ENCODE measurements around the gene PCDH12.
"Not testable (repeated sequence)": the region's sequence is repeated elsewhere in the genome, so short reads cannot be mapped to it uniquely, and the experiment has no call there.

Gene PCDH12

GRCh38 chr5:141940695-141941271, 17.2 kb downstream of the PCDH12 start:
- no peak for DNase-seq (ENCODE audit: low read depth, low spot score)

- DNase-seq (ENCODE audit: low read depth, low spot score) = no peak
Observed at GRCh38 chr5:141935538-141935937, 22.5 kb downstream of the PCDH12 start.

GRCh38 chr5:141934099-141934844, 23.7 kb downstream of the PCDH12 start:
- no peak for DNase-seq (ENCODE audit: low read depth, low spot score)

GRCh38 chr5:141933151-141933550, 24.9 kb downstream of the PCDH12 start:
- no peak for DNase-seq (ENCODE audit: low read depth, low spot score)

- DNase-seq (ENCODE audit: low read depth, low spot score) = no peak
Observed at GRCh38 chr5:141931694-141932093, 26.3 kb downstream of the PCDH12 start.

GRCh38 chr5:141929398-141930058, 28.5 kb downstream of the PCDH12 start:
- no peak for DNase-seq (ENCODE audit: low read depth, low spot score)

GRCh38 chr5:141928051-141928450, 30.0 kb downstream of the PCDH12 start:
- no peak for DNase-seq (ENCODE audit: low read depth, low spot score)

- DNase-seq (ENCODE audit: low read depth, low spot score) = no peak
Observed at GRCh38 chr5:141926434-141926833, 31.6 kb downstream of the PCDH12 start.

- peak; percentile 83 for DNase-seq (ENCODE audit: low read depth, low spot score)
Observed at GRCh38 chr5:141923448-141924313, 34.3 kb downstream of the PCDH12 start, which contains the start of gene DELE1. Gene DELE1 (plus strand): TSS chr5:141923871. CDS start chr5:141923942, 71 bp downstream.

GRCh38 chr5:141922827-141923447, 35.1 kb downstream of the PCDH12 start:
- DNase-seq (ENCODE audit: low read depth, low spot score) = not testable (repeated sequence)

GRCh38 chr5:141920771-141921170, 37.2 kb downstream of the PCDH12 start:
- DNase-seq (ENCODE audit: low read depth, low spot score) = no peak

GRCh38 chr5:141919218-141920119, 38.5 kb downstream of the PCDH12 start:
- no peak for DNase-seq (ENCODE audit: low read depth, low spot score)

GRCh38 chr5:141917760-141918159, 40.2 kb downstream of the PCDH12 start:
- DNase-seq (ENCODE audit: low read depth, low spot score) = no peak

GRCh38 chr5:141916522-141916921, 41.5 kb downstream of the PCDH12 start:
- DNase-seq (ENCODE audit: low read depth, low spot score) = no peak

GRCh38 chr5:141915881-141916336, 42.1 kb downstream of the PCDH12 start:
- no peak for DNase-seq (ENCODE audit: low read depth, low spot score)

- no peak for DNase-seq (ENCODE audit: low read depth, low spot score)
Observed at GRCh38 chr5:141914797-141915196, 43.2 kb downstream of the PCDH12 start.

GRCh38 chr5:141914199-141914743, 43.7 kb downstream of the PCDH12 start:
- no peak for DNase-seq (ENCODE audit: low read depth, low spot score)

- no peak for DNase-seq (ENCODE audit: low read depth, low spot score)
Observed at GRCh38 chr5:141913560-141914198, 44.3 kb downstream of the PCDH12 start.

- DNase-seq (ENCODE audit: low read depth, low spot score) = no peak
Observed at GRCh38 chr5:141910271-141910673, 47.7 kb downstream of the PCDH12 start.

Measured in activated naive CD8-positive, alpha-beta T cell treated with anti-CD3 and anti-CD28 coated beads, Interleukin-2, amount 50 U/mL, for 16 hours (primary cell).